K562 (cell line): Measurements from ENCODE around the gene WAS. TPM values are rescaled to one million over a fixed set of nuclear protein-coding genes. Genes with fewer than 3 reads are reported as not detected.

Source experiments
- ATF2 ChIP-seq: sonication (generic); formaldehyde crosslinking; IDR thresholded peaks from 2 replicates; pipeline ENCODE4 v1.8.1; 2022; ENCODE audit warnings: missing genetic modification reagents
- EP300 ChIP-seq: IDR thresholded peaks from 2 replicates; pipeline ENCODE4 v1.6.1; 2012; ENCODE audit warnings: low read length, improper control_type of control experiment
- FOXJ3 ChIP-seq: sonication (generic); formaldehyde crosslinking; IDR thresholded peaks from 2 replicates; pipeline ENCODE4 v1.4.0; 2020; ENCODE audit warnings: mild to moderate bottlenecking, missing genetic modification reagents
- FOXP1 ChIP-seq: sonication (generic); formaldehyde crosslinking; IDR thresholded peaks from 2 replicates; pipeline ENCODE4 v1.8.0; 2022; ENCODE audit warnings: mild to moderate bottlenecking, missing genetic modification reagents
- FOXP4 ChIP-seq: sonication (generic); formaldehyde crosslinking; IDR thresholded peaks from 2 replicates; pipeline ENCODE4 v1.8.0; 2022; ENCODE audit warnings: mild to moderate bottlenecking, missing genetic modification reagents, borderline replicate concordance
- GTF2F1 ChIP-seq: IDR thresholded peaks from 2 replicates; pipeline ENCODE4 v1.6.1; 2011; ENCODE audit warnings: low read depth, low read length, improper control_type of control experiment
- JUNB ChIP-seq: fragments of 450-650 bp; formaldehyde crosslinking; conservative IDR thresholded peaks from 2 replicates; pipeline ENCODE4 v1.4.0; 2020; ENCODE audit warnings: mild to moderate bottlenecking
- MEF2A ChIP-seq: IDR thresholded peaks from 2 replicates; pipeline ENCODE4 v1.6.1; 2011; ENCODE audit warnings: low read depth, mild to moderate bottlenecking, low read length, moderate library complexity; ENCODE audit not compliant: control insufficient read depth
- PML ChIP-seq: IDR thresholded peaks from 2 replicates; pipeline ENCODE4 v1.6.1; 2012; ENCODE audit warnings: low read length, inconsistent platforms
- RBFOX2 ChIP-seq: fragments of 200-400 bp; formaldehyde crosslinking; IDR thresholded peaks from 2 replicates; pipeline ENCODE4 v1.6.1; 2017; ENCODE audit warnings: low read depth, mild to moderate bottlenecking, low read length, moderate library complexity
- SMARCA4 ChIP-seq: fragments of 450-650 bp; IDR thresholded peaks from 2 replicates; pipeline ENCODE4 v1.6.1; 2016
- SMARCB1 ChIP-seq: IDR thresholded peaks from 2 replicates; pipeline ENCODE4 v1.6.1; 2011; ENCODE audit warnings: improper control_type of control experiment, low read depth; ENCODE audit not compliant: insufficient read length
- SP1 ChIP-seq: sonication (generic); formaldehyde crosslinking; IDR thresholded peaks from 2 replicates; pipeline ENCODE4 v1.8.1; 2022; ENCODE audit warnings: mild to moderate bottlenecking, missing genetic modification reagents
- TBP ChIP-seq: optimal IDR thresholded peaks from 2 replicates; pipeline ENCODE3; 2011; ENCODE audit warnings: low read depth, low read length, improper control_type of control experiment
- TEAD1 ChIP-seq, 2 experiments: fragments of 450-650 bp in 1 of 2; sonication (generic) in 1 of 2; formaldehyde crosslinking; IDR thresholded peaks; 2 replicates each; pipeline versions ENCODE4 v1.4.0 to v1.8.0; 2020 to 2022; ENCODE audit warnings: mild to moderate bottlenecking in 2 of 2, missing genetic modification reagents in 1 of 2
- TRIM24 ChIP-seq, 2 experiments: fragments of 450-650 bp; IDR thresholded peaks; 2 replicates each; pipeline ENCODE4 v1.6.1; 2016
- TRIM25 ChIP-seq: fragments of 450-650 bp; IDR thresholded peaks from 2 replicates; pipeline ENCODE4 v1.7.0; 2016; ENCODE audit warnings: borderline replicate concordance
- ZFX ChIP-seq: sonication (generic); formaldehyde crosslinking; IDR thresholded peaks from 2 replicates; pipeline ENCODE4 v1.8.0; 2022; ENCODE audit warnings: mild to moderate bottlenecking, missing genetic modification reagents, moderate library complexity
- ZNF398 ChIP-seq: fragments of 250-450 bp; sonication (Bioruptor Pico); IDR thresholded peaks from 2 replicates; pipeline ENCODE4 v1.8.0; 2021; ENCODE audit warnings: moderate library complexity, mild to moderate bottlenecking, inconsistent platforms
- ZNF57 ChIP-seq: fragments of 450-650 bp; formaldehyde crosslinking; IDR thresholded peaks from 2 replicates; pipeline ENCODE4 v1.4.0; 2020; ENCODE audit warnings: mild to moderate bottlenecking, moderate library complexity
- polyA plus RNA-seq, 8 experiments: library from polyadenylated mRNA; depleted of rRNA in 4 of 8; stranded (reverse) in 5 of 8; unstranded in 3 of 8; fragments of >200 nt; fragmentation: Nextera tagmentation in 2 of 8; fragmentation: Illumina TruSeq in 1 of 8; extraction: Ambion mirVana in 2 of 8; extraction: Trizol in 1 of 8; gene quantifications; 2 replicates each; pipeline versions ENCODE4 v1.2.1 to v1.2.3, GENCODE V29; 2011 to 2014; ENCODE audit warnings: inconsistent platforms in 1 of 8, missing spikeins in 1 of 8
- total RNA-seq, 7 experiments: library from RNA; depleted of rRNA in 6 of 7; stranded (reverse); fragments of >200 nt in 6 of 7; fragmentation: Illumina TruSeq in 2 of 7; extraction: Trizol in 2 of 7; gene quantifications; 2 replicates each; pipeline versions ENCODE4 v1.2.1 to v1.2.3, GENCODE V29; 2011 to 2021; ENCODE audit warnings: low replicate concordance in 1 of 7

The WAS gene
- total and polyA plus RNA-seq, 9 of the 15 experiments (the other 6 are each of a cell fraction or from before 2014, with no cell fraction given): 0.11 to 16.1 (median 3.8) TPM

GRCh38 chrX:48696301-48696908, 12.8 kb downstream of the WAS start, which contains the start of gene SUV39H1 (continued):
- TF ChIP-seq GTF2F1 (no peak), JUNB (CRISPR knock-in tag) (no peak), TBP (peak; percentile 68), ZNF398 (CRISPR knock-in tag) (no peak), TRIM24 (IDR thresholded peaks at IDR 0.05) (peak; percentile 57 to 78; a peak in 3 of 4 replicates), TEAD1 (CRISPR knock-in tag; IDR thresholded peaks at IDR 0.05) (0 out of 4 replicates have a peak, but pooled peaks of 1 of the 2 experiments have one; percentile 50), SP1 (peak; percentile 57; the same call in 1 of the 2 replicates), FOXP1 (CRISPR knock-in tag) (peak; percentile 69; the same call in 1 of the 2 replicates), EP300 (peak; percentile 41; the same call in 1 of the 2 replicates), SMARCB1 (no peak), RBFOX2 (peak; percentile 92), PML (peak; percentile 78; the same call in 1 of the 2 replicates), ZFX (CRISPR knock-in tag) (peak; percentile 81), ATF2 (CRISPR knock-in tag) (no peak), ZNF57 (CRISPR knock-in tag) (no peak), TRIM25 (no peak), FOXP4 (CRISPR knock-in tag) (no peak), MEF2A (no peak), SMARCA4 (peak; percentile 68; the same call in 1 of the 2 replicates), FOXJ3 (CRISPR knock-in tag) (no peak)
